Stomach smooth muscle (tissue), 2 donors: ENCODE measurements around the gene HERC2.

Source experiments
- H3K27ac ChIP-seq: one replicate; pipeline ENCODE4 v1.7.0; 2013; ENCODE audit warnings: mild to moderate bottlenecking, low read length, inconsistent platforms
- H3K27me3 ChIP-seq, 2 donors: one replicate each; pipeline ENCODE4 v1.7.0; 2013; ENCODE audit warnings: low read length in 2 of 2; ENCODE audit not compliant: insufficient read depth in 2 of 2, control insufficient read depth in 1 of 2
- H3K36me3 ChIP-seq, 2 donors: one replicate each; pipeline ENCODE4 v1.7.0; 2013; ENCODE audit warnings: low read length in 2 of 2; ENCODE audit not compliant: control insufficient read depth in 2 of 2, insufficient read depth in 2 of 2
- H3K4me1 ChIP-seq: one replicate; pipeline ENCODE4 v1.7.0; 2013; ENCODE audit warnings: low read length; ENCODE audit not compliant: control insufficient read depth, insufficient read depth
- H3K4me3 ChIP-seq, 2 donors: one replicate each; pipeline ENCODE4 v1.7.0; 2013; ENCODE audit warnings: low read length in 2 of 2
- H3K9ac ChIP-seq, 2 donors: one replicate each; pipeline ENCODE4 v1.7.0; 2013; ENCODE audit warnings: low read length in 2 of 2, mild to moderate bottlenecking in 1 of 2
- H3K9me3 ChIP-seq, 2 donors: one replicate each; pipeline ENCODE4 v1.7.0; 2013; ENCODE audit warnings: low read length in 2 of 2; ENCODE audit not compliant: control insufficient read depth in 2 of 2
- donor health status: healthy.
- donor health status: Pancreatic carcinoma.

HERC2 gene

GRCh38 chr15:28118531-28118930 lies 203.4 kb downstream of the HERC2 start:
- H3K27me3 ChIP-seq, result no peaks in the 10 kb centered on the region
- H3K36me3 ChIP-seq, result peaks cover 64 to 70% of the 10 kb centered on the region in 2 donors
- H3K27ac ChIP-seq, result no peak overlapping the region
- H3K9ac ChIP-seq, result no peak overlapping the region
- no peaks in the 10 kb centered on the region for H3K4me1 ChIP-seq
- H3K9me3 ChIP-seq, result no peaks in the 10 kb centered on the region
- H3K4me3 ChIP-seq, result no peak overlapping the region

- H3K27ac ChIP-seq, result no peak overlapping the region
- no peaks in the 10 kb centered on the region for H3K9me3 ChIP-seq
- no peaks in the 10 kb centered on the region for H3K27me3 ChIP-seq
- no peak overlapping the region for H3K4me3 ChIP-seq
- peaks cover 69 to 70% of the 10 kb centered on the region in 2 donors for H3K36me3 ChIP-seq
- no peaks in the 10 kb centered on the region for H3K4me1 ChIP-seq
- H3K9ac ChIP-seq, result no peak overlapping the region
Measured at GRCh38 chr15:28118083-28118482, 203.9 kb downstream of the HERC2 start.

GRCh38 chr15:28117432-28117990 lies 204.5 kb downstream of the HERC2 start:
- Histone ChIP-seq H3K4me1 (no peaks in the 10 kb centered on the region), H3K27ac (no peak overlapping the region), H3K9ac (no peak overlapping the region), H3K36me3 (peaks cover 71 to 72% of the 10 kb centered on the region in 2 donors), H3K9me3 (no peaks in the 10 kb centered on the region), H3K27me3 (no peaks in the 10 kb centered on the region), H3K4me3 (no peak overlapping the region)

- H3K27ac ChIP-seq, result no peak overlapping the region
- no peaks in the 10 kb centered on the region for H3K27me3 ChIP-seq
- H3K9ac ChIP-seq, result no peak overlapping the region
- no peaks in the 10 kb centered on the region for H3K4me1 ChIP-seq
- H3K9me3 ChIP-seq, result no peaks in the 10 kb centered on the region
- H3K36me3 ChIP-seq, result peaks cover 75 to 79% of the 10 kb centered on the region in 2 donors
- no peak overlapping the region for H3K4me3 ChIP-seq
Measured at GRCh38 chr15:28116521-28117431, 205.2 kb downstream of the HERC2 start.

- H3K27me3 ChIP-seq, result no peaks in the 10 kb centered on the region
- no peak overlapping the region for H3K9ac ChIP-seq
- H3K36me3 ChIP-seq, result peaks cover 75 to 78% of the 10 kb centered on the region in 2 donors
- H3K4me1 ChIP-seq, result no peaks in the 10 kb centered on the region
- H3K4me3 ChIP-seq, result no peak overlapping the region
- H3K9me3 ChIP-seq, result no peaks in the 10 kb centered on the region
- H3K27ac ChIP-seq, result no peak overlapping the region
Measured at GRCh38 chr15:28115871-28116270, 206.1 kb downstream of the HERC2 start.

GRCh38 chr15:28114721-28115622 lies 207.0 kb downstream of the HERC2 start:
- H3K27me3 ChIP-seq, result no peaks in the 10 kb centered on the region
- H3K27ac ChIP-seq, result no peak overlapping the region
- H3K36me3 ChIP-seq, result peaks cover 67 to 69% of the 10 kb centered on the region in 2 donors
- H3K9me3 ChIP-seq, result no peaks in the 10 kb centered on the region
- no peak overlapping the region for H3K4me3 ChIP-seq
- H3K4me1 ChIP-seq, result peaks cover 5% of the 10 kb centered on the region
- no peak overlapping the region for H3K9ac ChIP-seq

GRCh38 chr15:28114114-28114455 lies 207.9 kb downstream of the HERC2 start:
- no peak overlapping the region for H3K9ac ChIP-seq
- H3K9me3 ChIP-seq, result no peaks in the 10 kb centered on the region
- H3K4me1 ChIP-seq, result peaks cover 5% of the 10 kb centered on the region
- H3K36me3 ChIP-seq, result peaks cover 61 to 63% of the 10 kb centered on the region in 2 donors
- H3K27me3 ChIP-seq, result no peaks in the 10 kb centered on the region
- no peak overlapping the region for H3K27ac ChIP-seq
- H3K4me3 ChIP-seq, result no peak overlapping the region

GRCh38 chr15:28113394-28114113 lies 208.4 kb downstream of the HERC2 start:
- no peak overlapping the region for H3K27ac ChIP-seq
- no peaks in the 10 kb centered on the region for H3K27me3 ChIP-seq
- H3K4me1 ChIP-seq, result peaks cover 5% of the 10 kb centered on the region
- H3K9ac ChIP-seq, result no peak overlapping the region
- H3K36me3 ChIP-seq, result peaks cover 61 to 62% of the 10 kb centered on the region in 2 donors
- no peak overlapping the region for H3K4me3 ChIP-seq
- no peaks in the 10 kb centered on the region for H3K9me3 ChIP-seq

- Histone ChIP-seq H3K9me3 (no peaks in the 10 kb centered on the region), H3K9ac (no peak overlapping the region), H3K4me1 (peaks cover 5% of the 10 kb centered on the region), H3K27ac (no peak overlapping the region), H3K36me3 (peaks cover 58 to 59% of the 10 kb centered on the region in 2 donors), H3K4me3 (no peak overlapping the region), H3K27me3 (no peaks in the 10 kb centered on the region)
Measured at GRCh38 chr15:28112962-28113361, 209.0 kb downstream of the HERC2 start.

GRCh38 chr15:28112101-28112760 lies 209.7 kb downstream of the HERC2 start:
- Histone ChIP-seq H3K27ac (no peak overlapping the region), H3K27me3 (peaks cover 0 to 4% of the 10 kb centered on the region in 2 donors), H3K4me3 (no peak overlapping the region), H3K9me3 (no peaks in the 10 kb centered on the region), H3K36me3 (peaks cover 51 to 52% of the 10 kb centered on the region in 2 donors), H3K9ac (no peak overlapping the region), H3K4me1 (peaks cover 10% of the 10 kb centered on the region)
